Mucosa of descending colon (tissue), 3 donors: Measurements from ENCODE around the gene VPS41. TPM values are rescaled to one million over a fixed set of nuclear protein-coding genes. Genes with fewer than 3 reads are reported as not detected.

Source experiments
- ATAC-seq: fragments of 200-7000 bp; cut with Tn5 transposase; one replicate; pipeline ENCODE4 v1.9.1; 2020; ENCODE audit warnings: mild to moderate bottlenecking, moderate library complexity
- DNase-seq, 3 donors: peaks; one replicate each; pipeline ENCODE4 v3.0.0-alpha.2; 2020
- H3K36me3 ChIP-seq: fragments of 200-600 bp; one replicate; pipeline ENCODE4 v1.8.0; 2021; ENCODE audit warnings: low read depth, mild to moderate bottlenecking
- H3K4me1 ChIP-seq: fragments of 200-600 bp; one replicate; pipeline ENCODE4 v1.8.0; 2021; ENCODE audit warnings: low read depth, mild to moderate bottlenecking
- H3K4me3 ChIP-seq: fragments of 200-600 bp; one replicate; pipeline ENCODE4 v1.8.0; 2021; ENCODE audit warnings: mild to moderate bottlenecking
- H3K9me3 ChIP-seq: fragments of 200-600 bp; one replicate; pipeline ENCODE4 v1.8.0; 2021; ENCODE audit warnings: mild to moderate bottlenecking
- CTCF ChIP-seq: fragments of 200-600 bp; IDR thresholded peaks from one replicate; pipeline ENCODE4 v1.8.0; 2022; ENCODE audit warnings: antibody characterized with exemption, mild to moderate bottlenecking
- intact Hi-C, 2 donors: fragments of 100-400 bp; cut with DNase I in 1 of 2; cut with micrococcal nuclease in 1 of 2; formaldehyde crosslinking; loops; one replicate each; pipeline versions ENCODE4 v1.11.0 to v1.11.1; 2022; cut with DNase I, micrococcal nuclease
- total RNA-seq, 3 donors: library from RNA; stranded (reverse); fragmentation: NEBNext Ultra II Directional in 2 of 3; extraction: Animal tissue kit (Norgen Biotek cat#: 25700) in 2 of 3; gene quantifications; one replicate each; pipeline versions ENCODE4 v1.2.1 to v1.2.4, GENCODE V29; 2021 to 2023
- donor health status: DM: no; HTN: no; CAD: no; lungs with moderate emphysema.
- donor health status: DM: no; HTN: no; CAD: no.
- donor health status: DM: no; HTN: yes; CAD: no.

Gene VPS41
- total RNA-seq, 3 donors from 2014 or later = 57.7 to 63.5 (median 63.0) TPM

- no peak for TF ChIP-seq CTCF
- H3K4me3 ChIP-seq = no peak overlapping the region
- no peaks in the 10 kb centered on the region for H3K9me3 ChIP-seq
- no peak for DNase-seq
- no peak for ATAC-seq
- H3K4me1 ChIP-seq = no peaks in the 10 kb centered on the region
- H3K36me3 ChIP-seq = no peaks in the 10 kb centered on the region
- intact Hi-C loops = no loop called here
These were observed 204.9 kb downstream of the VPS41 start for GRCh38 chr7:38704041-38704547.

- Histone ChIP-seq H3K4me3 (no peak overlapping the region), H3K4me1 (no peaks in the 10 kb centered on the region), H3K36me3 (no peaks in the 10 kb centered on the region), H3K9me3 (no peaks in the 10 kb centered on the region)
- ATAC-seq = no peak
- no peak for TF ChIP-seq CTCF
- intact Hi-C loops = no loop called here
- no peak for DNase-seq
These were observed 205.9 kb downstream of the VPS41 start for GRCh38 chr7:38703093-38703492.

- no peaks in the 10 kb centered on the region for H3K9me3 ChIP-seq
- DNase-seq (no peak), ATAC-seq (no peak)
- intact Hi-C loops = no loop called here
- no peaks in the 10 kb centered on the region for H3K4me1 ChIP-seq
- no peaks in the 10 kb centered on the region for H3K36me3 ChIP-seq
- H3K4me3 ChIP-seq = no peak overlapping the region
- no peak for TF ChIP-seq CTCF
These were observed 206.9 kb downstream of the VPS41 start for GRCh38 chr7:38702002-38702535.

GRCh38 chr7:38700116-38700515 lies 208.9 kb downstream of the VPS41 start:
- H3K36me3 ChIP-seq = no peaks in the 10 kb centered on the region
- H3K4me1 ChIP-seq = no peaks in the 10 kb centered on the region
- no peaks in the 10 kb centered on the region for H3K9me3 ChIP-seq
- no peak overlapping the region for H3K4me3 ChIP-seq
- TF ChIP-seq CTCF = no peak
- ATAC-seq = no peak
- DNase-seq = no peak
- intact Hi-C loops = no loop called here

GRCh38 chr7:38699471-38699870 lies 209.5 kb downstream of the VPS41 start:
- DNase-seq (no peak), ATAC-seq (no peak)
- intact Hi-C loops = no loop called here
- H3K4me3 ChIP-seq = no peak overlapping the region
- TF ChIP-seq CTCF = no peak
- H3K9me3 ChIP-seq = no peaks in the 10 kb centered on the region
- H3K36me3 ChIP-seq = no peaks in the 10 kb centered on the region
- H3K4me1 ChIP-seq = no peaks in the 10 kb centered on the region

GRCh38 chr7:38694326-38694725 lies 214.7 kb downstream of the VPS41 start:
- intact Hi-C loops = no loop called here
- DNase-seq = no peak
- no peak for TF ChIP-seq CTCF

More at GRCh38 chr7:38694326-38694725, 214.7 kb downstream of the VPS41 start:
- Histone ChIP-seq H3K4me1 (no peaks in the 10 kb centered on the region), H3K9me3 (no peaks in the 10 kb centered on the region), H3K36me3 (no peaks in the 10 kb centered on the region), H3K4me3 (no peak overlapping the region)
- ATAC-seq = no peak
